OCI-LY1 (cell line): Measurements from ENCODE around the gene NOTO.
"Not testable (repeated sequence)": the region's sequence is repeated elsewhere in the genome, so short reads cannot be mapped to it uniquely, and the experiment has no call there.

Source experiments
- EZH2 ChIP-seq: fragments of 200-600 bp; sonication (generic), shearing (Covaris generic); IDR thresholded peaks from 2 replicates; pipeline ENCODE4 v1.8.0; 2017; ENCODE audit warnings: borderline replicate concordance, mixed run types, mild to moderate bottlenecking, antibody characterized with exemption, low read length, moderate library complexity, mixed read lengths
- TF ChIP-seq, protein P1 (sequence below): fragments of 200-600 bp; sonication (generic), shearing (Covaris generic); IDR thresholded peaks from 2 replicates; pipeline ENCODE4 v1.5.1; 2017; ENCODE audit warnings: mild to moderate bottlenecking, antibody characterized with exemption, low read length, moderate library complexity, mixed read lengths

GRCh38 chr2:73170341-73170740 lies 32.0 kb upstream of the NOTO start:
- TF ChIP-seq, protein P1, sequence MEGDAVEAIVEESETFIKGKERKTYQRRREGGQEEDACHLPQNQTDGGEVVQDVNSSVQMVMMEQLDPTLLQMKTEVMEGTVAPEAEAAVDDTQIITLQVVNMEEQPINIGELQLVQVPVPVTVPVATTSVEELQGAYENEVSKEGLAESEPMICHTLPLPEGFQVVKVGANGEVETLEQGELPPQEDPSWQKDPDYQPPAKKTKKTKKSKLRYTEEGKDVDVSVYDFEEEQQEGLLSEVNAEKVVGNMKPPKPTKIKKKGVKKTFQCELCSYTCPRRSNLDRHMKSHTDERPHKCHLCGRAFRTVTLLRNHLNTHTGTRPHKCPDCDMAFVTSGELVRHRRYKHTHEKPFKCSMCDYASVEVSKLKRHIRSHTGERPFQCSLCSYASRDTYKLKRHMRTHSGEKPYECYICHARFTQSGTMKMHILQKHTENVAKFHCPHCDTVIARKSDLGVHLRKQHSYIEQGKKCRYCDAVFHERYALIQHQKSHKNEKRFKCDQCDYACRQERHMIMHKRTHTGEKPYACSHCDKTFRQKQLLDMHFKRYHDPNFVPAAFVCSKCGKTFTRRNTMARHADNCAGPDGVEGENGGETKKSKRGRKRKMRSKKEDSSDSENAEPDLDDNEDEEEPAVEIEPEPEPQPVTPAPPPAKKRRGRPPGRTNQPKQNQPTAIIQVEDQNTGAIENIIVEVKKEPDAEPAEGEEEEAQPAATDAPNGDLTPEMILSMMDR = not testable (repeated sequence)
- not testable (repeated sequence) for TF ChIP-seq EZH2
